ENCODE results near the gene HYDIN.
A peak's percentile ranks its signal among the peaks of the same experiment; 100 is the strongest.

Gene HYDIN

GRCh38 chr16:70781800-70782199 is 448.7 kb downstream of the HYDIN start:
- DNase-seq = no peak

- DNase-seq = peak; percentile 27
Observed at GRCh38 chr16:70780546-70780945, 450.0 kb downstream of the HYDIN start.

- no peak for DNase-seq
Observed at GRCh38 chr16:70779361-70779760, 451.2 kb downstream of the HYDIN start.

- peak; percentile 97 for DNase-seq
Observed at GRCh38 chr16:70778901-70779309, 451.6 kb downstream of the HYDIN start.

- DNase-seq = no peak
Observed at GRCh38 chr16:70777973-70778406, 452.5 kb downstream of the HYDIN start.

- no peak for DNase-seq
Observed at GRCh38 chr16:70777496-70777895, 453.0 kb downstream of the HYDIN start.

GRCh38 chr16:70775399-70775798 is 455.1 kb downstream of the HYDIN start:
- DNase-seq = no peak

- no peak for DNase-seq
Observed at GRCh38 chr16:70774261-70774660, 456.3 kb downstream of the HYDIN start.

- no peak for DNase-seq
Observed at GRCh38 chr16:70772493-70772892, 458.0 kb downstream of the HYDIN start.

GRCh38 chr16:70770626-70771552 is 459.6 kb downstream of the HYDIN start:
- DNase-seq = peak; percentile 79

GRCh38 chr16:70770291-70770625 is 460.3 kb downstream of the HYDIN start:
- no peak for DNase-seq

GRCh38 chr16:70769761-70770160 is 460.8 kb downstream of the HYDIN start:
- no peak for DNase-seq

GRCh38 chr16:70769131-70769530 is 461.4 kb downstream of the HYDIN start:
- no peak for DNase-seq

GRCh38 chr16:70768203-70768580 is 462.3 kb downstream of the HYDIN start:
- DNase-seq = no peak

GRCh38 chr16:70767377-70768202 is 462.9 kb downstream of the HYDIN start:
- peak; percentile 74 for DNase-seq

- DNase-seq = no peak
Observed at GRCh38 chr16:70766658-70767057, 463.9 kb downstream of the HYDIN start.

GRCh38 chr16:70766176-70766575 is 464.3 kb downstream of the HYDIN start:
- DNase-seq = no peak

- no peak for DNase-seq
Observed at GRCh38 chr16:70765491-70765890, 465.0 kb downstream of the HYDIN start.

- DNase-seq = no peak
Observed at GRCh38 chr16:70764632-70765031, 465.9 kb downstream of the HYDIN start.

GRCh38 chr16:70760221-70760620 is 470.3 kb downstream of the HYDIN start:
- no peak for DNase-seq

GRCh38 chr16:70759666-70760065 is 470.9 kb downstream of the HYDIN start:
- DNase-seq = no peak

GRCh38 chr16:70758786-70759185 is 471.7 kb downstream of the HYDIN start:
- DNase-seq = no peak

Data from islet precursor cell (in vitro differentiated cells).